Spleen (tissue), 11 donors: ENCODE measurements around the gene ZCRB1. TPM values are rescaled to one million over a fixed set of nuclear protein-coding genes. Genes with fewer than 3 reads are reported as not detected.

ENCODE experiments used
- DNase-seq: peaks from one replicate; pipeline ENCODE4 v3.0.0-alpha.2; 2020
- H3K27ac ChIP-seq, 8 donors: fragments of 200-600 bp; sonication (generic) in 7 of 8; 1 replicate in 4 of 8; 2 replicates in 4 of 8; pipeline versions ENCODE4 v1.5.0 to v1.8.0; 2016 to 2021; ENCODE audit warnings: inconsistent platforms in 4 of 8, mild to moderate bottlenecking in 4 of 8, moderate library complexity in 1 of 8
- H3K27me3 ChIP-seq, 7 donors: fragments of 200-600 bp; sonication (generic) in 6 of 7; replicated peaks in 1 of 7; 1 replicate in 4 of 7; 2 replicates in 3 of 7; pipeline versions ENCODE4 v1.5.0 to v1.8.0; 2016 to 2021; ENCODE audit warnings: inconsistent platforms in 3 of 7, mild to moderate bottlenecking in 1 of 7
- H3K36me3 ChIP-seq, 6 donors: fragments of 200-600 bp; sonication (generic) in 5 of 6; 1 replicate in 4 of 6; 2 replicates in 2 of 6; pipeline versions ENCODE4 v1.5.0 to v1.8.0; 2016 to 2021; ENCODE audit warnings: inconsistent platforms in 2 of 6
- H3K4me1 ChIP-seq, 6 donors: fragments of 200-600 bp; sonication (generic) in 5 of 6; 1 replicate in 3 of 6; 2 replicates in 3 of 6; pipeline versions ENCODE4 v1.5.0 to v1.8.0; 2016 to 2021; ENCODE audit warnings: inconsistent platforms in 3 of 6
- H3K4me3 ChIP-seq, 8 donors: fragments of 200-600 bp; sonication (generic) in 7 of 8; 1 replicate in 4 of 8; 2 replicates in 4 of 8; pipeline versions ENCODE4 v1.5.0 to v1.8.0; 2016 to 2021; ENCODE audit warnings: inconsistent platforms in 4 of 8, mild to moderate bottlenecking in 4 of 8, moderate library complexity in 2 of 8
- H3K9me3 ChIP-seq, 8 donors: fragments of 200-600 bp; sonication (generic) in 7 of 8; 1 replicate in 4 of 8; 2 replicates in 4 of 8; pipeline versions ENCODE4 v1.5.0 to v1.8.0; 2016 to 2021; ENCODE audit warnings: inconsistent platforms in 4 of 8
- CTCF ChIP-seq, 11 experiments: fragments of 200-600 bp in 7 of 11; fragments of 450-650 bp in 4 of 11; sonication (generic) in 4 of 11; IDR thresholded peaks in 8 of 11; conservative IDR thresholded peaks in 3 of 11; 1 replicate in 7 of 11; 2 replicates in 4 of 11; pipeline versions ENCODE4 v1.4.0 to v1.8.0; 2016 to 2021; ENCODE audit warnings: antibody characterized with exemption in 11 of 11, inconsistent platforms in 4 of 11, mild to moderate bottlenecking in 1 of 11
- POLR2A ChIP-seq, 3 donors: fragments of 450-650 bp; IDR thresholded peaks; one replicate each; pipeline ENCODE4 v1.5.1; 2017; ENCODE audit warnings: antibody characterized with exemption in 3 of 3, mild to moderate bottlenecking in 1 of 3
- POLR2AphosphoS5 ChIP-seq, 3 donors: sonication (generic); formaldehyde crosslinking; IDR thresholded peaks; one replicate each; pipeline ENCODE4 v1.5.1; 2017; ENCODE audit warnings: antibody characterized with exemption in 3 of 3
- WGBS, 5 donors: extraction: QIAGEN DNeasy Blood & Tissue Kit in 3 of 5; methylation state at CpG; one replicate each; pipeline versions ENCODE4 v1.1.5 to v1.1.7; 2013 to 2018; 5-methylcytosine and 5-hydroxymethylcytosine counted together
- intact Hi-C: fragments of 100-400 bp; cut with DNase I; formaldehyde crosslinking; loops from one replicate; pipeline ENCODE4 v1.15.0; 2023; ENCODE audit warnings: low total_unique reads
- polyA plus RNA-seq, 3 donors: library from polyadenylated mRNA; stranded (reverse); fragments of 200-250 nt; gene quantifications; one replicate each; pipeline ENCODE4 v1.2.1, GENCODE V29; 2013
- total RNA-seq, 7 donors: library from RNA; depleted of rRNA in 3 of 7; stranded (reverse); fragments of >200 nt in 3 of 7; fragmentation: NEBNext Ultra II Directional in 4 of 7; extraction: Animal tissue kit (Norgen Biotek cat#: 25700) in 4 of 7; gene quantifications; one replicate each; pipeline versions ENCODE4 v1.1.0 to v1.2.1, GENCODE V29; 2016 to 2021
- donor health status: healthy with polysubstance abuse.
- donor health status: DM: no; HTN: no; CAD: no; lungs with moderate emphysema.
- donor health status: DM: no; HTN: no; CAD: no.
- donor health status: Bipolar disorder and iron deficiency.
- donor health status: healthy.
- donor health status: DM: no; HTN: no; CAD: no.
- donor health status: DM: yes; HTN: yes; CAD: no.

Gene ZCRB1
- total and polyA plus RNA-seq, 10 donors, result 27.2 to 43.0 (median 31.3) TPM

- Histone ChIP-seq H3K27ac (no peak overlapping the region), H3K4me3 (no peak overlapping the region), H3K9me3 (no peaks in the 10 kb centered on the region), H3K4me1 (no peaks in the 10 kb centered on the region), H3K36me3 (peaks cover 0 to 8% (median under 1%) of the 10 kb centered on the region in 6 donors), H3K27me3 (no peaks in the 10 kb centered on the region)
- 95 to 98% (median 97%) methylated on average over 3 of the region's 3 CpGs for WGBS, 5 donors
- intact Hi-C loops, result no loop called here
- TF ChIP-seq POLR2A (IDR thresholded peaks at IDR 0.05) (no peak), POLR2AphosphoS5 (IDR thresholded peaks at IDR 0.05) (no peak), CTCF (IDR thresholded peaks at IDR 0.05 in 8 of 11, conservative IDR thresholded peaks at IDR 0.05 in 3 of 11) (no peak)
- DNase-seq, result no peak
Observed at GRCh38 chr12:42306297-42306696, 19.6 kb downstream of the ZCRB1 start.

DNA sequence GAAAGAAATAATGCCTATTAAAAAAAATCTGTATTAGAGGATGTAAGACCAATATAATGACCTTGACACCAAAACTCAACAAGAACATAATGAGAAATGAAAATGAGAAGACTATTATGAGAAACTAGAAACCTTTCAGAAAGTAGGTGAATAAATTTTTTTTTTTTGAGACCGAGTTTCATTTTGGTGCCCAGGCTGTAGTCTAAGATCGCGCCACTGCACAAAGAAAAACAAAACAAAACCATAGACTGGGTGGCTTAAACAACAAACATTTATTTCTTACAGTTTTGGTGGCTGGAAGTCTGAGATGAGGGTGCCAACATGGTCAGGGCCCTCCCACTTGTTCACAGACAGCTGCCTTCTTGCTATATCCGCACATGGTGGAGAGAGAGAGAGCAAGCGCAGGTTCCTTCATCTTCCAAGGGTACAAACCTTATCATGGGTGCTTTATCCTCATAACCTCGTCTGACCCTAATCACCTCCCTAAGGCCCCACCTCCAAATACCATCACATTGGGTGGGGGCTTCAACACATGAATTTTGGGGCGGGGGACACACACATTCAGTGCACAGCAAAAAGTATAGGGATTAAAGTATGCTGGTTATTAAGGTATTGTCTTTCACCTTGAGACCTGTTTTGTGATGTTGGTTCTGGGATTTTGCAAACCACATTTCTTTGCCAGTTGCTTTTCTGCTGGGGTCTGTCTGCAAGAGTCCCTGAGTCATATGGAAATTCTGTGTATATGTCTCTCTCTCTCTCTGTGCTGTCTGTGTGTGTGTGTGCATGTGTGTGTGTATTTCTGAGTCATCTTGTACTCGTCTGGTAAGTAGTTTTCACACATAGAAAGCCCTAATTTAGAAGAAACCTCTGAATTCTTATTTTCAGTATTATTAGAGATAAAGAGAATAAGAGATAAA, 26.2 kb downstream of the ZCRB1 start:
- Histone ChIP-seq H3K4me3 (no peak overlapping the region), H3K27ac (peak overlapping the region in 2 of 8 donors; percentile 11 to 39), H3K36me3 (no peaks in the 10 kb centered on the region), H3K27me3 (no peaks in the 10 kb centered on the region), H3K4me1 (no peaks in the 10 kb centered on the region), H3K9me3 (peaks cover 0 to 8% (median 0%) of the 10 kb centered on the region in 8 donors)
- intact Hi-C loops, result no loop called here
- no peak for DNase-seq
- TF ChIP-seq POLR2AphosphoS5 (IDR thresholded peaks at IDR 0.05) (no peak), POLR2A (IDR thresholded peaks at IDR 0.05) (no peak), CTCF (IDR thresholded peaks at IDR 0.05 in 8 of 11, conservative IDR thresholded peaks at IDR 0.05 in 3 of 11) (no peak)
- WGBS, 5 donors, result 67 to 79% (median 70%) methylated on average over 8 of the region's 8 CpGs

DNA sequence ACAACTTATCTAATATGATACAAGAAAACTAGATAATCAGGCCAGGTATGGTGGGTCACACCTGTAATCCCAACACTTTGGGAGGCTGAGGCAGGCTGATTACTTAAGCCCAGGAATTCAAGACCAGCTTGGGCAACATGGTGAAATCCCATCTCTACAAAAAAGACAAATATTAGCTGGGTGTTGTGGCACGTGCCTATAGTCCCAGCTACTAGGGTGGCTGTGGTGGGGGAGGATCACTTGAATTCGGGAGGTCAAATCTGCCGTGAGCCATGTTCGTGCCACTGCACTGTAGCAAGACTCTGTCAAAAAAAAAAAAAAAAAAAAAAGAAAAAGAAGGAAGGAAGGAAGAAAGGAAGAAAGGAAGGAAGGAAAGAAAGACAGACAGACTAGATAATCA, 27.0 kb downstream of the ZCRB1 start:
- Histone ChIP-seq H3K9me3 (peaks cover 0 to 8% (median 0%) of the 10 kb centered on the region in 8 donors), H3K27me3 (no peaks in the 10 kb centered on the region), H3K4me1 (no peaks in the 10 kb centered on the region), H3K36me3 (no peaks in the 10 kb centered on the region), H3K4me3 (no peak overlapping the region), H3K27ac (no peak overlapping the region)
- 78 to 86% (median 82%) methylated on average over 4 of the region's 4 CpGs for WGBS, 5 donors
- DNase-seq, result no peak
- TF ChIP-seq POLR2A (IDR thresholded peaks at IDR 0.05) (no peak), CTCF (IDR thresholded peaks at IDR 0.05 in 8 of 11, conservative IDR thresholded peaks at IDR 0.05 in 3 of 11) (no peak), POLR2AphosphoS5 (IDR thresholded peaks at IDR 0.05) (no peak)
- intact Hi-C loops, result no loop called here

DNA sequence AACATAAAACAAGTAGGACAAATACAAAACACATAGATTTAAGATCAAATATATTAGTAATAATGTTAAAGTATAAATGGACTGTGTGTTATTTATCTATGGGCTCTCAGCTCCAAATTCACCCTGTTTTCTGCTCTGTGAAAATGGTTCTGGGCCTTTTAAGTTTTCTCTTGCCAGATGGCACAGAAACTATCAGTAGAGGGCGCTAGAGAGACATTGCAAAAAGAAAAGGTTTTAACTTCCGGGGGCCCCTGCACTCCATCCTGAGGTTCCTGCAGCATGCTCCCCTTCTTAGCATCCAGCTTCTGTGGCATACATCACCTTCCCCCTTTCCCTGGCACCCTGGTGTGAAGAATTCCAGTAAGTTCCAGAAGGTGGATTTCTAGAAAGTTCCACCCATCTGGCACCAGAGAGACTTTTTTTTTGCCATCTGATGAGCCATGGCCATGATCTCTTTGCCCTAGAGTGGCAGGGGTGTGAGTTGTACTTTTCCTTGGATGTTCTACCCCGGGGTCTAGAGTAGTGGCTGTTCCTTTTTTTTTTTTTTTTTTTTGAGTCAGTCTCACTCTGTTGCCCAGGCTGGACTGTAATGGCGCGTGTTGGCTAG, 29.3 kb downstream of the ZCRB1 start:
- Histone ChIP-seq H3K4me3 (no peak overlapping the region), H3K36me3 (no peaks in the 10 kb centered on the region), H3K4me1 (no peaks in the 10 kb centered on the region), H3K27me3 (no peaks in the 10 kb centered on the region), H3K27ac (no peak overlapping the region), H3K9me3 (peaks cover 0 to 8% (median 0%) of the 10 kb centered on the region in 8 donors)
- TF ChIP-seq POLR2A (IDR thresholded peaks at IDR 0.05), result no peak
- TF ChIP-seq CTCF (IDR thresholded peaks at IDR 0.05 in 8 of 11, conservative IDR thresholded peaks at IDR 0.05 in 3 of 11), result peak in 5 of 11 experiments; percentile 12 to 41 (median 25)
- no peak for TF ChIP-seq POLR2AphosphoS5 (IDR thresholded peaks at IDR 0.05)
- WGBS, 5 donors, result 79 to 93% (median 89%) methylated on average over 5 of the region's 5 CpGs
- DNase-seq, result no peak
- intact Hi-C loops, result no loop called here
